ENCODE measurements around the gene TIRAP.

The TIRAP gene

GRCh38 chr11:126312961-126313360 lies 30.1 kb downstream of the TIRAP start:
- Histone ChIP-seq H3K27ac (ENCODE audit: low read depth, low read length) (no peak overlapping the region), H3K9ac (ENCODE audit: low read length) (no peak overlapping the region), H3K27me3 (ENCODE audit: insufficient read depth, low read length) (no peaks in the 10 kb centered on the region), H4K91ac (ENCODE audit: low read depth, low read length) (no peak overlapping the region), H3K9me3 (ENCODE audit: insufficient read depth, low read depth, low read length) (no peaks in the 10 kb centered on the region), H2AK5ac (ENCODE audit: low read length) (no peak overlapping the region), H3K18ac (ENCODE audit: low read length) (no peak overlapping the region), H2BK12ac (ENCODE audit: low read length) (no peak overlapping the region), H3K14ac (ENCODE audit: low read length) (no peak overlapping the region), H2BK5ac (ENCODE audit: low read depth, low read length, poor library complexity) (no peak overlapping the region), H2BK120ac (ENCODE audit: insufficient read depth, low read length, poor library complexity) (no peak overlapping the region), H2AFZ (ENCODE audit: insufficient read depth, low read length, poor library complexity) (no peak overlapping the region), H3K4me1 (ENCODE audit: control insufficient read depth in 1 of 2, insufficient read depth in 2 of 2, low read length in 2 of 2) (peaks cover 6% of the 10 kb centered on the region in 2 experiments), H3K4me3 (ENCODE audit: low read depth, low read length) (no peak overlapping the region), H3K79me1 (ENCODE audit: low read length) (peaks cover 2% of the 10 kb centered on the region), H3K4me2 (ENCODE audit: low read length) (no peak overlapping the region), H3K79me2 (ENCODE audit: control insufficient read depth, insufficient read depth, low read length, poor library complexity) (no peaks in the 10 kb centered on the region), H4K8ac (ENCODE audit: low read depth, low read length) (no peak overlapping the region), H4K12ac (ENCODE audit: low read depth, low read length) (no peak overlapping the region), H3K4ac (ENCODE audit: low read depth, low read length) (no peak overlapping the region), H3K36me3 (ENCODE audit: control insufficient read depth in 1 of 2, insufficient read depth in 2 of 2, low read length in 2 of 2) (no peaks in the 10 kb centered on the region), H3K23ac (ENCODE audit: low read length) (no peak overlapping the region)
- no CpG with 5 or more reads among the region's 8 CpGs for WGBS (ENCODE audit: extremely low coverage, insufficient coverage, insufficient read length)
- DNase-seq = no peak

GRCh38 chr11:126313826-126314225 lies 30.9 kb downstream of the TIRAP start:
- Histone ChIP-seq H3K9me3 (ENCODE audit: insufficient read depth, low read depth, low read length) (no peaks in the 10 kb centered on the region), H3K36me3 (ENCODE audit: control insufficient read depth in 1 of 2, insufficient read depth in 2 of 2, low read length in 2 of 2) (no peaks in the 10 kb centered on the region), H3K79me2 (ENCODE audit: control insufficient read depth, insufficient read depth, low read length, poor library complexity) (peaks cover 2% of the 10 kb centered on the region), H2BK120ac (ENCODE audit: insufficient read depth, low read length, poor library complexity) (no peak overlapping the region), H3K4me3 (ENCODE audit: low read depth, low read length) (no peak overlapping the region), H3K14ac (ENCODE audit: low read length) (no peak overlapping the region), H3K79me1 (ENCODE audit: low read length) (peaks cover 7% of the 10 kb centered on the region), H3K4ac (ENCODE audit: low read depth, low read length) (no peak overlapping the region), H3K4me2 (ENCODE audit: low read length) (no peak overlapping the region), H4K91ac (ENCODE audit: low read depth, low read length) (no peak overlapping the region), H3K4me1 (ENCODE audit: control insufficient read depth in 1 of 2, insufficient read depth in 2 of 2, low read length in 2 of 2) (peaks cover 12 to 14% of the 10 kb centered on the region in 2 experiments), H2AFZ (ENCODE audit: insufficient read depth, low read length, poor library complexity) (no peak overlapping the region), H4K8ac (ENCODE audit: low read depth, low read length) (no peak overlapping the region), H2AK5ac (ENCODE audit: low read length) (no peak overlapping the region), H2BK5ac (ENCODE audit: low read depth, low read length, poor library complexity) (no peak overlapping the region), H3K18ac (ENCODE audit: low read length) (no peak overlapping the region), H3K27me3 (ENCODE audit: insufficient read depth, low read length) (no peaks in the 10 kb centered on the region), H2BK12ac (ENCODE audit: low read length) (no peak overlapping the region), H3K9ac (ENCODE audit: low read length) (no peak overlapping the region), H4K12ac (ENCODE audit: low read depth, low read length) (no peak overlapping the region), H3K27ac (ENCODE audit: low read depth, low read length) (no peak overlapping the region), H3K23ac (ENCODE audit: low read length) (no peak overlapping the region)
- WGBS (ENCODE audit: extremely low coverage, insufficient coverage, insufficient read length) = no CpG with 5 or more reads among the region's 5 CpGs
- DNase-seq = no peak

- no peaks in the 10 kb centered on the region for H3K27me3 ChIP-seq (ENCODE audit: insufficient read depth, low read length)
- H3K4ac ChIP-seq (ENCODE audit: low read depth, low read length) = no peak overlapping the region
- H4K12ac ChIP-seq (ENCODE audit: low read depth, low read length) = no peak overlapping the region
- H3K4me2 ChIP-seq (ENCODE audit: low read length) = no peak overlapping the region
- no peak overlapping the region for H4K91ac ChIP-seq (ENCODE audit: low read depth, low read length)
- H3K4me3 ChIP-seq (ENCODE audit: low read depth, low read length) = no peak overlapping the region
- H3K4me1 ChIP-seq (ENCODE audit: control insufficient read depth in 1 of 2, insufficient read depth in 2 of 2, low read length in 2 of 2) = peaks cover 15 to 19% of the 10 kb centered on the region in 2 experiments
- H3K23ac ChIP-seq (ENCODE audit: low read length) = no peak overlapping the region
- no peak overlapping the region for H3K18ac ChIP-seq (ENCODE audit: low read length)
- no peak overlapping the region for H2AFZ ChIP-seq (ENCODE audit: insufficient read depth, low read length, poor library complexity)
- H2BK5ac ChIP-seq (ENCODE audit: low read depth, low read length, poor library complexity) = no peak overlapping the region
- no peak overlapping the region for H3K27ac ChIP-seq (ENCODE audit: low read depth, low read length)
- no peak overlapping the region for H3K9ac ChIP-seq (ENCODE audit: low read length)
- H3K9me3 ChIP-seq (ENCODE audit: insufficient read depth, low read depth, low read length) = no peaks in the 10 kb centered on the region
- H2BK12ac ChIP-seq (ENCODE audit: low read length) = peak overlapping the region; percentile 63
- WGBS (ENCODE audit: extremely low coverage, insufficient coverage, insufficient read length) = no CpG with 5 or more reads among the region's 1 CpG
- no peak overlapping the region for H2BK120ac ChIP-seq (ENCODE audit: insufficient read depth, low read length, poor library complexity)
- H3K79me2 ChIP-seq (ENCODE audit: control insufficient read depth, insufficient read depth, low read length, poor library complexity) = peaks cover 2% of the 10 kb centered on the region
- no peak for DNase-seq
- no peak overlapping the region for H4K8ac ChIP-seq (ENCODE audit: low read depth, low read length)
- no peaks in the 10 kb centered on the region for H3K36me3 ChIP-seq (ENCODE audit: control insufficient read depth in 1 of 2, insufficient read depth in 2 of 2, low read length in 2 of 2)
- H2AK5ac ChIP-seq (ENCODE audit: low read length) = no peak overlapping the region
- H3K14ac ChIP-seq (ENCODE audit: low read length) = no peak overlapping the region
- H3K79me1 ChIP-seq (ENCODE audit: low read length) = peaks cover 7% of the 10 kb centered on the region
These were observed 34.5 kb downstream of the TIRAP start for GRCh38 chr11:126317432-126317755.

- peak overlapping the region; percentile 68 for H3K27ac ChIP-seq (ENCODE audit: low read depth, low read length)
- no peak overlapping the region for H3K9ac ChIP-seq (ENCODE audit: low read length)
- H3K4me3 ChIP-seq (ENCODE audit: low read depth, low read length) = no peak overlapping the region
- H3K27me3 ChIP-seq (ENCODE audit: insufficient read depth, low read length) = no peaks in the 10 kb centered on the region
- H2BK120ac ChIP-seq (ENCODE audit: insufficient read depth, low read length, poor library complexity) = peak overlapping the region; percentile 50
- H3K36me3 ChIP-seq (ENCODE audit: control insufficient read depth in 1 of 2, insufficient read depth in 2 of 2, low read length in 2 of 2) = no peaks in the 10 kb centered on the region
- H2BK5ac ChIP-seq (ENCODE audit: low read depth, low read length, poor library complexity) = peak overlapping the region; percentile 13
- H3K79me1 ChIP-seq (ENCODE audit: low read length) = peaks cover 7% of the 10 kb centered on the region
- H3K18ac ChIP-seq (ENCODE audit: low read length) = peak overlapping the region; percentile 26
- H3K79me2 ChIP-seq (ENCODE audit: control insufficient read depth, insufficient read depth, low read length, poor library complexity) = peaks cover 2% of the 10 kb centered on the region
- H2BK12ac ChIP-seq (ENCODE audit: low read length) = peak overlapping the region; percentile 63
- no peaks in the 10 kb centered on the region for H3K9me3 ChIP-seq (ENCODE audit: insufficient read depth, low read depth, low read length)
- H2AFZ ChIP-seq (ENCODE audit: insufficient read depth, low read length, poor library complexity) = peak overlapping the region; percentile 19
- no peak overlapping the region for H4K12ac ChIP-seq (ENCODE audit: low read depth, low read length)
- peak overlapping the region; percentile 27 for H3K14ac ChIP-seq (ENCODE audit: low read length)
- H3K4ac ChIP-seq (ENCODE audit: low read depth, low read length) = no peak overlapping the region
- H4K91ac ChIP-seq (ENCODE audit: low read depth, low read length) = peak overlapping the region; percentile 28
- peak overlapping the region; percentile 32 for H2AK5ac ChIP-seq (ENCODE audit: low read length)
- DNase-seq = no peak
- no peak overlapping the region for H3K23ac ChIP-seq (ENCODE audit: low read length)
- no peak overlapping the region for H3K4me2 ChIP-seq (ENCODE audit: low read length)
- peaks cover 15 to 19% of the 10 kb centered on the region in 2 experiments for H3K4me1 ChIP-seq (ENCODE audit: control insufficient read depth in 1 of 2, insufficient read depth in 2 of 2, low read length in 2 of 2)
- WGBS (ENCODE audit: extremely low coverage, insufficient coverage, insufficient read length) = no CpG with 5 or more reads among the region's 14 CpGs
- H4K8ac ChIP-seq (ENCODE audit: low read depth, low read length) = peak overlapping the region; percentile 18
These were observed 35.1 kb downstream of the TIRAP start for GRCh38 chr11:126317756-126318573.

Measured in trophoblast cell (in vitro differentiated cells and primary cell).